OCI-LY1 (cell line): ENCODE results near the gene FMC1.
A peak's percentile ranks its signal among the peaks of the same experiment; 100 is the strongest.
"Not testable (repeated sequence)": the region's sequence is repeated elsewhere in the genome, so short reads cannot be mapped to it uniquely, and the experiment has no call there.

ENCODE experiments used
- H2AFZ ChIP-seq: fragments of 200-600 bp; sonication (generic), shearing (Covaris generic); 2 replicates; pipeline ENCODE4 v1.6.0; 2014; ENCODE audit warnings: antibody characterized with exemption, mild to moderate bottlenecking, low read length
- H3F3A ChIP-seq: fragments of 200-600 bp; sonication (generic), shearing (Covaris generic); 2 replicates; pipeline ENCODE4 v1.6.0; 2014; ENCODE audit warnings: mild to moderate bottlenecking, antibody characterized with exemption, low read length, moderate library complexity; ENCODE audit not compliant: insufficient read depth
- H3K27ac ChIP-seq: fragments of 200-600 bp; sonication (generic); 2 replicates; pipeline ENCODE4 v1.5.1; 2014; ENCODE audit warnings: low read length, mixed run types, mild to moderate bottlenecking, low read depth; ENCODE audit not compliant: poor library complexity, severe bottlenecking
- H3K27me3 ChIP-seq: fragments of 200-600 bp; sonication (generic); 2 replicates; pipeline ENCODE4 v1.6.0; 2014; ENCODE audit warnings: antibody characterized with exemption, mild to moderate bottlenecking, low read length, moderate library complexity; ENCODE audit not compliant: insufficient read depth
- H3K36me3 ChIP-seq: fragments of 200-600 bp; sonication (generic); 2 replicates; pipeline ENCODE4 v1.6.1; 2014; ENCODE audit warnings: mild to moderate bottlenecking, antibody characterized with exemption, low read length, moderate library complexity, mixed read lengths; ENCODE audit not compliant: insufficient read depth
- H3K4me1 ChIP-seq: fragments of 200-600 bp; sonication (generic); 2 replicates; pipeline ENCODE4 v1.5.1; 2014; ENCODE audit warnings: mild to moderate bottlenecking, low read length, moderate library complexity; ENCODE audit not compliant: insufficient read depth, severe bottlenecking
- H3K4me2 ChIP-seq: fragments of 200-600 bp; sonication (generic), shearing (Covaris generic); 2 replicates; pipeline ENCODE4 v1.6.1; 2014; ENCODE audit warnings: low read length
- H3K4me3 ChIP-seq: fragments of 200-600 bp; sonication (generic); 2 replicates; pipeline ENCODE4 v1.5.1; 2014; ENCODE audit warnings: low read length, low read depth, mild to moderate bottlenecking, mixed read lengths; ENCODE audit not compliant: poor library complexity, severe bottlenecking
- H3K79me2 ChIP-seq: fragments of 200-600 bp; shearing (Covaris generic); 2 replicates; pipeline ENCODE4 v1.6.1; 2016; ENCODE audit warnings: mixed run types, low read length, mixed read lengths; ENCODE audit not compliant: insufficient read depth
- H3K9ac ChIP-seq: fragments of 200-600 bp; sonication (generic), shearing (Covaris generic); 2 replicates; pipeline ENCODE4 v1.6.1; 2014; ENCODE audit warnings: mild to moderate bottlenecking, low read length, mixed read lengths
- H3K9me2 ChIP-seq: fragments of 200-600 bp; sonication (generic), shearing (Covaris generic); 2 replicates; pipeline ENCODE4 v1.6.1; 2014; ENCODE audit warnings: low read depth, mild to moderate bottlenecking, low read length, mixed read lengths
- H3K9me3 ChIP-seq: fragments of 200-600 bp; shearing (Covaris generic); 2 replicates; pipeline ENCODE4 v1.6.1; 2014; ENCODE audit warnings: low read length, mixed read lengths
- H4K20me1 ChIP-seq: fragments of 200-600 bp; sonication (generic), shearing (Covaris generic); 2 replicates; pipeline ENCODE4 v1.6.0; 2016; ENCODE audit warnings: mild to moderate bottlenecking, low read length; ENCODE audit not compliant: insufficient read depth
- CTCF ChIP-seq: fragments of 200-600 bp; sonication (generic), shearing (Covaris generic); IDR thresholded peaks from 2 replicates; pipeline ENCODE4 v1.5.1; 2017; ENCODE audit warnings: mild to moderate bottlenecking, antibody characterized with exemption, low read length, moderate library complexity, mixed read lengths
- EZH2 ChIP-seq: fragments of 200-600 bp; sonication (generic), shearing (Covaris generic); IDR thresholded peaks from 2 replicates; pipeline ENCODE4 v1.8.0; 2017; ENCODE audit warnings: borderline replicate concordance, mixed run types, mild to moderate bottlenecking, antibody characterized with exemption, low read length, moderate library complexity, mixed read lengths

FMC1 gene

GRCh38 chr7:139355320-139355719 lies 14.2 kb downstream of the FMC1 start:
- no peak overlapping the region for H3K27ac ChIP-seq

GRCh38 chr7:139357729-139358506 lies 16.8 kb downstream of the FMC1 start:
- H4K20me1 ChIP-seq, H3K9me3 ChIP-seq, H2AFZ ChIP-seq, H3K27me3 ChIP-seq, H3K36me3 ChIP-seq, H3K9me2 ChIP-seq: not testable (repeated sequence)
- Histone ChIP-seq H3K4me3 (peak overlapping the region; percentile 89), H3K4me1 (peaks cover 26% of the 10 kb centered on the region), H3F3A (peaks cover 17% of the 10 kb centered on the region; the same call in 1 of the 2 replicates), H3K4me2 (peak overlapping the region; percentile 76), H3K9ac (peak overlapping the region; percentile 96), H3K79me2 (peaks cover 26% of the 10 kb centered on the region), H3K27ac (peak overlapping the region; percentile 93)

More at GRCh38 chr7:139355320-139355719, 14.2 kb downstream of the FMC1 start:
- TF ChIP-seq EZH2, result no peak
- no peak overlapping the region for H3K4me2 ChIP-seq
- H3K27me3 ChIP-seq, result no peaks in the 10 kb centered on the region
- no peaks in the 10 kb centered on the region for H3K9me3 ChIP-seq
- H4K20me1 ChIP-seq, result no peaks in the 10 kb centered on the region
- H3F3A ChIP-seq, result peaks cover 17% of the 10 kb centered on the region; the same call in 1 of the 2 replicates
- H2AFZ ChIP-seq, result no peak overlapping the region
- H3K9ac ChIP-seq, result no peak overlapping the region
- peaks cover 6% of the 10 kb centered on the region for H3K4me1 ChIP-seq
- H3K36me3 ChIP-seq, result peaks cover 10% of the 10 kb centered on the region; the same call in 1 of the 2 replicates
- H3K4me3 ChIP-seq, result no peak overlapping the region
- H3K79me2 ChIP-seq, result no peaks in the 10 kb centered on the region
- H3K9me2 ChIP-seq, result no peaks in the 10 kb centered on the region

GRCh38 chr7:139358541-139359365 lies 17.6 kb downstream of the FMC1 start:
- TF ChIP-seq EZH2 (no peak), CTCF (no peak)
- Histone ChIP-seq H3K27me3 (no peaks in the 10 kb centered on the region), H4K20me1 (no peaks in the 10 kb centered on the region), H3K4me1 (peaks cover 32% of the 10 kb centered on the region), H3K9me2 (no peaks in the 10 kb centered on the region), H3K4me3 (peak overlapping the region; percentile 89), H2AFZ (no peak overlapping the region), H3K36me3 (peaks cover 14% of the 10 kb centered on the region), H3K4me2 (peak overlapping the region; percentile 76), H3F3A (peaks cover 17% of the 10 kb centered on the region; the same call in 1 of the 2 replicates), H3K9ac (peak overlapping the region; percentile 96), H3K79me2 (peaks cover 34% of the 10 kb centered on the region), H3K27ac (peak overlapping the region; percentile 93), H3K9me3 (no peaks in the 10 kb centered on the region)
